ENCODE data around the gene GCC1. TPM values are rescaled to one million over a fixed set of nuclear protein-coding genes. Genes with fewer than 3 reads are reported as not detected.
"Not testable (repeated sequence)": the region's sequence is repeated elsewhere in the genome, so short reads cannot be mapped to it uniquely, and the experiment has no call there.

The GCC1 gene
- polyA plus RNA-seq, 4 donors, result 10.0 to 15.8 (median 15.1) TPM

GRCh38 chr7:127589896-127590295, 4.5 kb upstream of the GCC1 start:
- DNase-seq (ENCODE audit: low read depth in 4 of 4, low spot score in 3 of 4), result no peak

- DNase-seq (ENCODE audit: low read depth in 4 of 4, low spot score in 3 of 4), result peak in 3 of 4 donors; percentile 36 to 52 (median 37)
Measured at GRCh38 chr7:127588697-127589482, 3.5 kb upstream of the GCC1 start.

GRCh38 chr7:127588019-127588696, 2.8 kb upstream of the GCC1 start, which contains the start of gene ARF5:
Gene ARF5, plus strand, starts transcription at chr7:127588411. Its CDS starts 88 bp downstream, at chr7:127588499.
- peak in 3 of 4 donors; percentile 76 to 79 (median 77) for DNase-seq (ENCODE audit: low read depth in 4 of 4, low spot score in 3 of 4)

- DNase-seq (ENCODE audit: low read depth in 4 of 4, low spot score in 3 of 4), result no peak
Measured at GRCh38 chr7:127587663-127588018, 2.2 kb upstream of the GCC1 start.

GRCh38 chr7:127586346-127586745, 950 bp upstream of the GCC1 start:
- DNase-seq (ENCODE audit: low read depth in 4 of 4, low spot score in 3 of 4), result no peak

GRCh38 chr7:127584648-127585043, 750 bp downstream of the GCC1 start:
- no peak for DNase-seq (ENCODE audit: low read depth in 4 of 4, low spot score in 3 of 4)

- no peak for DNase-seq (ENCODE audit: low read depth in 4 of 4, low spot score in 3 of 4)
Measured at GRCh38 chr7:127582361-127582760, 3.0 kb downstream of the GCC1 start.

- DNase-seq (ENCODE audit: low read depth in 4 of 4, low spot score in 3 of 4), result no peak
Measured at GRCh38 chr7:127581716-127582115, 3.7 kb downstream of the GCC1 start.

GRCh38 chr7:127580612-127581011, 4.8 kb downstream of the GCC1 start:
- DNase-seq (ENCODE audit: low read depth in 4 of 4, low spot score in 3 of 4), result no peak

- DNase-seq (ENCODE audit: low read depth in 4 of 4, low spot score in 3 of 4), result no peak
Measured at GRCh38 chr7:127578711-127579275, 6.6 kb downstream of the GCC1 start.

GRCh38 chr7:127578036-127578684, 7.2 kb downstream of the GCC1 start:
- no peak for DNase-seq (ENCODE audit: low read depth in 4 of 4, low spot score in 3 of 4)

GRCh38 chr7:127571741-127572505, 13.5 kb downstream of the GCC1 start:
- no peak for DNase-seq (ENCODE audit: low read depth in 4 of 4, low spot score in 3 of 4)

- DNase-seq (ENCODE audit: low read depth in 4 of 4, low spot score in 3 of 4), result not testable (repeated sequence)
Measured at GRCh38 chr7:127568034-127568433, 17.4 kb downstream of the GCC1 start.

- no peak for DNase-seq (ENCODE audit: low read depth in 4 of 4, low spot score in 3 of 4)
Measured at GRCh38 chr7:127566242-127566641, 19.2 kb downstream of the GCC1 start.

GRCh38 chr7:127557803-127558202, 27.6 kb downstream of the GCC1 start:
- no peak for DNase-seq (ENCODE audit: low read depth in 4 of 4, low spot score in 3 of 4)

GRCh38 chr7:127556404-127556803, 29.0 kb downstream of the GCC1 start:
- no peak for DNase-seq (ENCODE audit: low read depth in 4 of 4, low spot score in 3 of 4)

GRCh38 chr7:127551941-127552340, 33.5 kb downstream of the GCC1 start:
- no peak for DNase-seq (ENCODE audit: low read depth in 4 of 4, low spot score in 3 of 4)

- no peak for DNase-seq (ENCODE audit: low read depth in 4 of 4, low spot score in 3 of 4)
Measured at GRCh38 chr7:127550247-127550646, 35.1 kb downstream of the GCC1 start.

- no peak for DNase-seq (ENCODE audit: low read depth in 4 of 4, low spot score in 3 of 4)
Measured at GRCh38 chr7:127546313-127546712, 39.1 kb downstream of the GCC1 start.

GRCh38 chr7:127541548-127541947, 43.8 kb downstream of the GCC1 start:
- DNase-seq (ENCODE audit: low read depth in 4 of 4, low spot score in 3 of 4), result no peak

All from left renal pelvis (tissue), 4 donors.